Keratinocyte (primary cell): ENCODE results near the gene GMIP.

Experiments used
- CTCF ChIP-seq, 3 experiments: IDR thresholded peaks in 1 of 3; conservative IDR thresholded peaks in 1 of 3; optimal IDR thresholded peaks in 1 of 3; 2 replicates in 2 of 3; 3 replicates in 1 of 3; pipeline versions ENCODE3 to v1.5.1; 2011; ENCODE audit warnings: low read length in 3 of 3, mild to moderate bottlenecking in 3 of 3, moderate library complexity in 2 of 3, control low read depth in 1 of 3, inconsistent platforms in 1 of 3; ENCODE audit not compliant: insufficient read depth in 2 of 3; ENCODE audit errors: extremely low read depth in 1 of 3
- EZH2 ChIP-seq: IDR thresholded peaks from one replicate; pipeline ENCODE4 v1.6.1; 2012; ENCODE audit warnings: inconsistent platforms, mild to moderate bottlenecking, low read length, moderate library complexity

GRCh38 chr19:19659646-19660245 is 16.3 kb upstream of the GMIP start:
- TF ChIP-seq CTCF (optimal IDR thresholded peaks at IDR 0.05 in 1 of 3, IDR thresholded peaks at IDR 0.05 in 1 of 3, conservative IDR thresholded peaks at IDR 0.05 in 1 of 3; ENCODE audit: extremely low read depth in 1 of 3, insufficient read depth in 2 of 3, low read length in 3 of 3) (no peak), EZH2 (no peak)
